Mesodermal cell (in vitro differentiated cells): ENCODE data around the gene ATPAF1.

Source experiments
- H3K27ac ChIP-seq: 2 replicates; pipeline ENCODE4 v1.7.0; 2013; ENCODE audit warnings: mild to moderate bottlenecking, low read depth, low read length, moderate library complexity; ENCODE audit not compliant: severe bottlenecking
- H3K36me3 ChIP-seq: 2 replicates; pipeline ENCODE4 v1.7.1; 2013; ENCODE audit warnings: mild to moderate bottlenecking, low read length, moderate library complexity; ENCODE audit not compliant: control insufficient read depth, insufficient read depth
- H3K4me1 ChIP-seq: one replicate; pipeline ENCODE4 v1.7.1; 2013; ENCODE audit warnings: mild to moderate bottlenecking, low read length; ENCODE audit not compliant: insufficient read depth, control insufficient read depth, poor library complexity, severe bottlenecking
- H3K4me3 ChIP-seq: 2 replicates; pipeline ENCODE4 v1.7.0; 2013; ENCODE audit warnings: low read length, control low read depth, mild to moderate bottlenecking; ENCODE audit not compliant: insufficient read depth, poor library complexity, severe bottlenecking; ENCODE audit errors: extremely low read depth
- H3K9me3 ChIP-seq: 2 replicates; pipeline ENCODE4 v1.7.1; 2013; ENCODE audit warnings: mild to moderate bottlenecking, low read length, moderate library complexity; ENCODE audit not compliant: control insufficient read depth
- WGBS, 2 experiments: methylation state at CpG; one replicate each; pipeline ENCODE4 v1.1.5; 2013; ENCODE audit warnings: missing lambda C conversion rate in 2 of 2; ENCODE audit not compliant: insufficient coverage in 2 of 2; 5-methylcytosine and 5-hydroxymethylcytosine counted together

ATPAF1 gene

GRCh38 chr1:46692811-46693770 is 24.9 kb upstream of the ATPAF1 start:
- H3K4me3 ChIP-seq = no peak overlapping the region
- H3K9me3 ChIP-seq = no peaks in the 10 kb centered on the region
- H3K4me1 ChIP-seq = no peaks in the 10 kb centered on the region
- 88 to 89% methylated on average over 1 to 2 of the region's 3 CpGs for WGBS, 2 experiments
- peaks cover 77% of the 10 kb centered on the region for H3K36me3 ChIP-seq
- no peak overlapping the region for H3K27ac ChIP-seq

DNA sequence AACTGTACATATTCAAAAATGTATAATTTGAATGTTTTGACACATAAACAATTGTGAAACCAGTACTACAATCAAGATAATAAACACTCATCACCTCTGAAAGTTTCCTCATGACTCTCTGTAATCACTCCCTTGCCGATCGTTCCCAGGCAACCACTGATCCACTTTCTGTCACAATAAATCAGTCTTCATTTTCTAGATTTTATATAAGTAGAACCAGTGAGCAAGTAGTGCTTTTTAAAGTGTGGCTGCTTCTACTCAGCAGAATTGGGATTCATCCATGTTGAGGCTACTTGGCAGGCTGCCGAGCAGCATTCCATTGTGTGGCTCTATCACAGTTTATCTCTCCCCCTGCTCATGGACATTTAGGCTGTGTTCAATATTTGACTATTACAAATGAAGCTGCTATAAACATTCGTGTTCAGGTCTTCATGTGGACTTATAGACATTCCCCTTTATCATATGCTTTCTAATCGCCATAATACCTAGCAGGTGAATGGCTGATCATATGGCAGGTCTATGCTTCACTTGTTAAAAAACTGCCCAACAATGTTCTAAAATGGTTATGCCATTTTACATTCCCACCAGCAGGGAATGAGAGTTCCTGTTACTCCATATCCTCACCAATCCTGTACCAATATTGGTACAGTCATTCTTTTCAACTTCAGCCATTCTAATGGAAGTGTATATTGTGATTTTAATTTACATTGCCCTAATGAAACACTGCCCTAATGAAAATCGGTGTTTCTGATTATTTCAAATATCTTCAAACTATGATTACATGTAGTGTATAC is 24.0 kb upstream of the ATPAF1 start:
- Histone ChIP-seq H3K9me3 (no peaks in the 10 kb centered on the region), H3K36me3 (peaks cover 81% of the 10 kb centered on the region), H3K4me1 (no peaks in the 10 kb centered on the region), H3K4me3 (no peak overlapping the region), H3K27ac (no peak overlapping the region)
- 100% methylated on average over 1 of the region's 6 CpGs; no CpG with 5 or more reads in 1 of the 2 experiments for WGBS, 2 experiments

GRCh38 chr1:46690931-46691421 is 22.8 kb upstream of the ATPAF1 start:
- Histone ChIP-seq H3K4me3 (no peak overlapping the region), H3K36me3 (peaks cover 81% of the 10 kb centered on the region), H3K27ac (no peak overlapping the region), H3K9me3 (no peaks in the 10 kb centered on the region), H3K4me1 (no peaks in the 10 kb centered on the region)
- WGBS, 2 experiments = 72 to 75% methylated on average over 1 to 2 of the region's 2 CpGs

DNA sequence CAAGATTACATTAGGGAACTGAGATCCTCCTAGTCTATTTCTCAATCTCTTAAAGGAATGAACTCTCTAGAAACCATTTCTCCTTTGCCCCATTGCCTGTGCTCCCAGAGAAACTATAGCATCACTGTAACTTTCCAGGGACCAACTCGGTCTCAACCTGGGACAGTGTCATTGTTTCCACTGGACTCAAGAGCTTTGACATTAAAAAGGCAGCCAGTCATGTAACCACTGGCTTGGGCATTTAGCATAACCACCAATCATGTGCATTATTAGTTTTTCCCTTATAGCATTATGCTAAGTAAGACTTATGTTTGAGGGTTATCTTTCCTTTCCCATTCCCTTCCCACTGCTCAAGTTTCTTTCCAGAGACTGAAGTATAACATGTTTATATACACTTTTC is 21.7 kb upstream of the ATPAF1 start:
- 67 to 100% methylated on average over 1 of the region's 1 CpG for WGBS, 2 experiments
- Histone ChIP-seq H3K9me3 (no peaks in the 10 kb centered on the region), H3K36me3 (peaks cover 71% of the 10 kb centered on the region), H3K27ac (no peak overlapping the region), H3K4me1 (no peaks in the 10 kb centered on the region), H3K4me3 (no peak overlapping the region)

- WGBS, 2 experiments = 89 to 100% methylated on average over 1 of the region's 2 CpGs
- H3K36me3 ChIP-seq = peaks cover 77% of the 10 kb centered on the region
- no peak overlapping the region for H3K27ac ChIP-seq
- no peak overlapping the region for H3K4me3 ChIP-seq
- no peaks in the 10 kb centered on the region for H3K4me1 ChIP-seq
- no peaks in the 10 kb centered on the region for H3K9me3 ChIP-seq
Observed at GRCh38 chr1:46689356-46689755, 21.2 kb upstream of the ATPAF1 start.

- Histone ChIP-seq H3K4me3 (no peak overlapping the region), H3K9me3 (no peaks in the 10 kb centered on the region), H3K36me3 (peaks cover 85% of the 10 kb centered on the region), H3K4me1 (no peaks in the 10 kb centered on the region), H3K27ac (no peak overlapping the region)
- WGBS, 2 experiments = 92 to 98% methylated on average over 3 to 5 of the region's 9 CpGs
Observed at GRCh38 chr1:46687921-46688509, 19.9 kb upstream of the ATPAF1 start.

DNA sequence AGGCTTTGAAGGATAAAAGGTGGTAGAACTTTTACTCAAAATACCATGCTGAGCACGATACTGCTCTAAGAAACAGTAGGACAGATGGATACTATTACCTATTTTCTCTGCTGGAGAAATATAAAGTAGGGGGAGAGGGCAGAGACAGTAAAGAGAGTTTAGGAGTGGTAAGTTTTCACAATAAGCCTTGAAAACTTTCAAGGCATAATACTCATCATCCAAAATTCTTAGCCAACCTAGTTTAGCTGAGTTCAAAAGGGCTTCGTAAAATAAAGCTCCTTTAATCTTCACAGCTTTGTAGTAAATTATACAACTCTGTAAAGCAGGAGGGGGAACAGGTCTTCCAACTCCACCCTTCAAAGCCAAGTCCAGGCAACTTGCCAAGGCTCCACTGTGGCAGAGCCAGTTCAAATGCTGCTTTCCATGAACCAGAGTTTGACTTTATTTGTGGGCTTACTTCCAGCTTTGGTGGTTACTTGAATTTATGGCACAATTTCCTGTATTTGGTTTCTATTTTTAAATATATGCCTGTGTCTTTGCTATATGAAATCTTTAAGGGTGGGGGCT is 19.0 kb upstream of the ATPAF1 start:
- Histone ChIP-seq H3K4me3 (no peak overlapping the region), H3K36me3 (peaks cover 86% of the 10 kb centered on the region), H3K4me1 (peaks cover 6% of the 10 kb centered on the region), H3K9me3 (no peaks in the 10 kb centered on the region), H3K27ac (no peak overlapping the region)
- WGBS, 2 experiments = no CpG with 5 or more reads among the region's 2 CpGs

DNA sequence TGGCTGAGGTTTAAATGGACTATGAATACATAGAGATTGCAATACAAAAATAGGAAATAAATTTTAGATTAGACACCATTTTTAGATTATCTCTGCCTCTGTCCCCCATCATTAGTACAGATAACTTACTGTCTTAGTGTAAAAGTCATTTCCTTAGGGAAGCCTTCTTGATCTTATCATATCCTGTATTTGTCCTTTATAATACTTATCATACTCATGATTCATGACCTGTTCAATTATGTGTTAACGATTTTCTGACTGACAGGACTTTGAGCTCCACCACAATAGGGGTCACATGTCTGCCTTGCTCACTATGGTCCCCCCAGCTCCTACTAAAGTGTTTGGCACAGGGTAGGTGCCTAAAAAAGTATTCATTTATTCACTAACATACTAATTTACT is 18.1 kb upstream of the ATPAF1 start:
- Histone ChIP-seq H3K4me1 (peaks cover 11% of the 10 kb centered on the region), H3K4me3 (no peak overlapping the region), H3K9me3 (no peaks in the 10 kb centered on the region), H3K36me3 (peaks cover 86% of the 10 kb centered on the region), H3K27ac (no peak overlapping the region)
- 75% methylated on average over 1 of the region's 1 CpG; no CpG with 5 or more reads in 1 of the 2 experiments for WGBS, 2 experiments

GRCh38 chr1:46684670-46685069 is 16.5 kb upstream of the ATPAF1 start:
- H3K27ac ChIP-seq = no peak overlapping the region
- peaks cover 11% of the 10 kb centered on the region for H3K4me1 ChIP-seq
- WGBS, 2 experiments = 88 to 100% methylated on average over 1 to 2 of the region's 2 CpGs
- no peak overlapping the region for H3K4me3 ChIP-seq
- peaks cover 87% of the 10 kb centered on the region for H3K36me3 ChIP-seq
- H3K9me3 ChIP-seq = no peaks in the 10 kb centered on the region

DNA sequence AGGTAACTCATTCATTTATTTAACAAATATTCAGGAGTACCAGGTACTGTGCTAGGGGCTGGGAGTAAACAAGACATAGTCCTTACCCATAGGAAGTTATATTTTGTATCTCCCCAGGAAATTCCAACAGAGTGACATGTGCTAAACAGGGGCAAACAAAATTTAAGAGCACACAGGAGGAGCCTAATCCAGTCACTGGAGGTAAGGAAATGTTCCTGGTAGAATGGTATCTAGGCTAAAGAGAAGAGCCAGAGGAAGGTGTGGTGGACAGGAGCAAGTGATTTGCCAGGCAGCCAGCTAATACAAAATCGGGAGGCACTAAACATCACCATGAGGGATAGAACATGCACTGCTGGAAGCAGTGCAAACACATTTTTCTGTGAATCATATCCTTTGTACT is 13.9 kb upstream of the ATPAF1 start:
- WGBS, 2 experiments = 100% methylated on average over 1 of the region's 1 CpG; no CpG with 5 or more reads in 1 of the 2 experiments
- Histone ChIP-seq H3K27ac (no peak overlapping the region), H3K36me3 (peaks cover 82% of the 10 kb centered on the region), H3K9me3 (no peaks in the 10 kb centered on the region), H3K4me1 (peaks cover 11% of the 10 kb centered on the region), H3K4me3 (no peak overlapping the region)
